D721Med (cell line): ENCODE data around the gene RTN4RL1.

Source experiments
- DNase-seq: peaks from one replicate; pipeline ENCODE4 v3.0.0; 2011; ENCODE audit warnings: low spot score; ENCODE audit not compliant: insufficient read length
- FAIRE-seq: peaks from 2 replicates; lab custom pipeline; 2011; peaks lifted over from hg19 to GRCh38; lab: Jason Lieb, UNC
- CTCF ChIP-seq: IDR thresholded peaks from 2 replicates; pipeline ENCODE4 v1.5.1; 2012; ENCODE audit warnings: mild to moderate bottlenecking, control low read depth; ENCODE audit not compliant: insufficient read depth; ENCODE audit errors: missing control alignments

The RTN4RL1 gene

DNA sequence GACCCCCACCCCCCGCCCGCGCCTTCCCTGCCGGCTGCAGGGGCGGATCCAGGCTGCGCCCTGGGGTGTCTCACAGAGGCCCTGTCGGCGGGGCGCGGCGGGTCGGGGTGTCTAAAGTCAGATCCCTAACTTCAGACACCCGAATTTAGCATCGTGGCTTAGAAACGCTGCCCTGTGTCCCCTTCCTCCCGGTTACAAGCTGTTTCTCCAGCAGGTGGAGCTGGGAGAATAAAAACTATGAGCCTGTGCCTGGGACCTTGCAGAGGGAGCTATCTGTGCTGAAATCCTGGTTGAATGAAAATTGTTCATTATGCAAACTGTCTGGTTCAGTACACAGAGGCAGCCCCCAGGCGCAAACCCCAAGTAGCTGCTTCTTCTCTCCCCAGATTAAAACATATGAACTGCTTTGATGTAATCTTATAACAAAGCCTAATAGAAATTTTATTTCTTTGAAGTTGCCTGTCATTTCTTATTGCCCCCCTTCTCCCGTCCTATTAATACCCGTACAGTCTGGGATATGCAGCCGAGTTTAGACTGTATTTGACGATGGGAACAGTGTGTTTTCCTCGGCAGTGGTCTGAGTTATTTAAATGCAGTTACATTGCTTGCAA, 116.3 kb downstream of the RTN4RL1 start:
- DNase-seq (no peak), FAIRE-seq (no peak)
- peak; percentile 48 for TF ChIP-seq CTCF

DNA sequence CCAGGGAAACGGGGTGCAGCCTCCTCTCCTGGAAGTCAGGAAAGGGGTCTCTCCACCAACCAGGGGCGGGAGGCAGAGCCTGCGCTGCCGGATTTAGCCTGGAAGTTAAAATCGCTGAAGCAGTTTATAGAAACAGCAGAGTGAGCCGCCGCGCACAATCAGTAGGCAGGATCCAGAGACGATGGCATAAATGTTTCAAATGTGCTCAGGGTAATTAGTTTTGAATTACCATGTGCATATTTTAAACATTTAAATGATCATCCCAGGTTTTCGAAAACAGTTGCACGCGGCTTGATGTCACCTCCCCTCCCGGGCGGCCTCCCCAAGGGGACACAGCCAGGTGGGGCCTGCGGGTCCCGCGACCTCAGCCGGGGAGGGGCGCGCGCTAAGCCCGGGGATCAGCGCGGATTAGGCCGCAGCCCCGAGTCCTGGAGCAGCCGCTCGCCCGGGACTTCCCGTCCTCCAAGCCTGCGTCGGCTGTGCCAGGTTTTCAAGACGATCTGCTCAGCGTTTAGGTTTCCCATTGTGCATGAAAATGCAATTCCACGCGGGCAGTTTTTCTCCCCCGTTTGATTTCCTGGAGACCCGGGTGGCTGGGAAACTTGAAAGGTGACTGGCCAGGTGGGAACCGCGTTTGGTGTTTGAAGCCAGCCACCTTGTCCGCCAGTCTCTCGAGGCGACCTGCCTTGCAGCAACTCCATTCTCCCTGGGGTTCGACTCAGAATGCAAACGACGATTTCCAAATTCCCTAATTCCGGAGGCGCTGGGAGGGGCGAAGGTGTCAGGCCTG, 117.0 kb downstream of the RTN4RL1 start:
- no peak for FAIRE-seq
- DNase-seq: no peak
- TF ChIP-seq CTCF: no peak

- FAIRE-seq: no peak
- TF ChIP-seq CTCF: no peak
- DNase-seq: no peak
Measured at GRCh38 chr17:1907216-1907631, 117.9 kb downstream of the RTN4RL1 start.

GRCh38 chr17:1906662-1907101, 118.5 kb downstream of the RTN4RL1 start:
- FAIRE-seq: no peak
- DNase-seq: no peak

GRCh38 chr17:1905190-1905913, 119.8 kb downstream of the RTN4RL1 start:
- TF ChIP-seq CTCF: no peak
- FAIRE-seq: no peak
- no peak for DNase-seq

More at GRCh38 chr17:1906662-1907101, 118.5 kb downstream of the RTN4RL1 start:
- no peak for TF ChIP-seq CTCF

DNA sequence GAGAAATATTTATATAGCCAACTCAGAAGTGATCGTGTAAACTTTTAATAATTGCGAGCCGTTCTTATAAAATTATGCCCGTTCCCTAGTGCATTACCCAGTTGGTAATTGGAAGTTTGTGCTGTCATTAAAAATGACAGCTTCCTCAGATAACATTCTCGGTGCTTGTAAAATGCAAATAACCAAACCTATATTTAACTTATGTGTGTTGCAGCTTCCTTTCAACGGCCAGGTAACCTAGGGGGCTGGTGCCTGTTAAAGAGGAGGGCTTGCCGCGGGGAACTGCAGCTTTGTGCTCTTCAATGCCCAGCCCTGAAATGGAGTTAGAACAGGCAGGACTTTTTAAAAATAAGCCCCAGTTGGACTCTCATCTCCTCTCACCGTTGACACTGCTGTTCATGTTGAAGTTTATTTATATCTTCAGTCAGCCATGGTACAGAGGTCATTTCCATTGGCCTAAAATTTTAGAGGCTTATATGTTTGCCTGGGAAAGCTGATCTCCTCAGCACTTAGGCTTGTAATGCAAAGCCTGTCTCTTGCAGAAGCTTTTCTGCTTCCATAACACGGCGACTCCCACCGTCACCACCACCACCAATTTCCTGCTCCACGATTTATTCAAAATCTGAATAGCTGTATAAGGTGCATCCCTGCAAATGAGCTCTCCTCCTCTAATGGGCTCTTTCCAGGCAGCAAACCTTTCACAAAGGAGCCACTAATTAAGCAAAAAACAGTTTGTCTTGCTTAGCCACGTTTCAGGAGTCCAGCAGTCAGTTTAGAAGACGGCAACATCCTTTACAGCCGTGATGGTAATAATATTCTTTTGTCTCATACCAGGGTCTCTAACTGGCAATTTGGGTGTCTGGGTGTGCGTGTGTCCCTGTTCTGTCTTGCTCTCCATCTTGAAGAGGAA, 120.6 kb downstream of the RTN4RL1 start:
- no peak for DNase-seq
- no peak for FAIRE-seq
- no peak for TF ChIP-seq CTCF
